ENCODE measurements around the gene POLR1E.
"Not testable (repeated sequence)": the region's sequence is repeated elsewhere in the genome, so short reads cannot be mapped to it uniquely, and the experiment has no call there.

The POLR1E gene

GRCh38 chr9:37507566-37508134 is 21.9 kb downstream of the POLR1E start:
- Histone ChIP-seq H3K4me1 (ENCODE audit: control insufficient read depth, insufficient read depth, low read length) (peaks cover 52% of the 10 kb centered on the region), H3K36me3 (ENCODE audit: control insufficient read depth, insufficient read depth, low read length, severe bottlenecking) (peaks cover 35% of the 10 kb centered on the region), H3K27me3 (replicated peaks; ENCODE audit: control insufficient read depth, insufficient read depth, low read length) (no peaks in the 10 kb centered on the region), H3K4me3 (ENCODE audit: low read length) (no peak overlapping the region), H3K9ac (ENCODE audit: low read length) (peak overlapping the region; percentile 5), H3K9me3 (ENCODE audit: control insufficient read depth, low read length) (no peaks in the 10 kb centered on the region)
- no peak for DNase-seq (ENCODE audit: low read depth)

- Histone ChIP-seq H3K9ac (ENCODE audit: low read length) (peak overlapping the region; percentile 76), H3K4me3 (ENCODE audit: low read length) (no peak overlapping the region), H3K36me3 (ENCODE audit: control insufficient read depth, insufficient read depth, low read length, severe bottlenecking) (peaks cover 28% of the 10 kb centered on the region), H3K9me3 (ENCODE audit: control insufficient read depth, low read length) (no peaks in the 10 kb centered on the region), H3K27me3 (replicated peaks; ENCODE audit: control insufficient read depth, insufficient read depth, low read length) (no peaks in the 10 kb centered on the region), H3K4me1 (ENCODE audit: control insufficient read depth, insufficient read depth, low read length) (peaks cover 47% of the 10 kb centered on the region)
- peak; percentile 7 for DNase-seq (ENCODE audit: low read depth)
Observed at GRCh38 chr9:37508135-37508833, 22.5 kb downstream of the POLR1E start.

GRCh38 chr9:37508834-37509206 is 23.1 kb downstream of the POLR1E start:
- Histone ChIP-seq H3K27me3 (replicated peaks; ENCODE audit: control insufficient read depth, insufficient read depth, low read length) (no peaks in the 10 kb centered on the region), H3K4me3 (ENCODE audit: low read length) (no peak overlapping the region), H3K4me1 (ENCODE audit: control insufficient read depth, insufficient read depth, low read length) (peaks cover 42% of the 10 kb centered on the region), H3K36me3 (ENCODE audit: control insufficient read depth, insufficient read depth, low read length, severe bottlenecking) (peaks cover 23% of the 10 kb centered on the region), H3K9me3 (ENCODE audit: control insufficient read depth, low read length) (no peaks in the 10 kb centered on the region), H3K9ac (ENCODE audit: low read length) (peak overlapping the region; percentile 76)
- no peak for DNase-seq (ENCODE audit: low read depth)

- Histone ChIP-seq H3K9ac (ENCODE audit: low read length) (peak overlapping the region; percentile 76), H3K4me3 (ENCODE audit: low read length) (no peak overlapping the region), H3K9me3 (ENCODE audit: control insufficient read depth, low read length) (no peaks in the 10 kb centered on the region), H3K27me3 (replicated peaks; ENCODE audit: control insufficient read depth, insufficient read depth, low read length) (no peaks in the 10 kb centered on the region), H3K36me3 (ENCODE audit: control insufficient read depth, insufficient read depth, low read length, severe bottlenecking) (peaks cover 22% of the 10 kb centered on the region), H3K4me1 (ENCODE audit: control insufficient read depth, insufficient read depth, low read length) (peaks cover 37% of the 10 kb centered on the region)
- DNase-seq (ENCODE audit: low read depth): no peak
Observed at GRCh38 chr9:37509536-37509935, 23.8 kb downstream of the POLR1E start.

GRCh38 chr9:37510053-37510452 is 24.3 kb downstream of the POLR1E start:
- Histone ChIP-seq H3K36me3 (ENCODE audit: control insufficient read depth, insufficient read depth, low read length, severe bottlenecking) (peaks cover 22% of the 10 kb centered on the region), H3K4me1 (ENCODE audit: control insufficient read depth, insufficient read depth, low read length) (peaks cover 37% of the 10 kb centered on the region)
- not testable (repeated sequence) for H3K9me3 ChIP-seq (ENCODE audit: control insufficient read depth, low read length); DNase-seq (ENCODE audit: low read depth); H3K9ac ChIP-seq (ENCODE audit: low read length); H3K4me3 ChIP-seq (ENCODE audit: low read length); H3K27me3 ChIP-seq (replicated peaks; ENCODE audit: control insufficient read depth, insufficient read depth, low read length)

GRCh38 chr9:37511016-37512010 is 25.6 kb downstream of the POLR1E start:
- peaks cover 31% of the 10 kb centered on the region for H3K4me1 ChIP-seq (ENCODE audit: control insufficient read depth, insufficient read depth, low read length)
- peaks cover 26% of the 10 kb centered on the region for H3K36me3 ChIP-seq (ENCODE audit: control insufficient read depth, insufficient read depth, low read length, severe bottlenecking)
- H3K9me3 ChIP-seq (ENCODE audit: control insufficient read depth, low read length): no peaks in the 10 kb centered on the region
- no peak overlapping the region for H3K4me3 ChIP-seq (ENCODE audit: low read length)
- no peak overlapping the region for H3K9ac ChIP-seq (ENCODE audit: low read length)
- no peaks in the 10 kb centered on the region for H3K27me3 ChIP-seq (replicated peaks; ENCODE audit: control insufficient read depth, insufficient read depth, low read length)
- DNase-seq (ENCODE audit: low read depth): no peak

GRCh38 chr9:37512437-37512836 is 26.7 kb downstream of the POLR1E start:
- Histone ChIP-seq H3K4me1 (ENCODE audit: control insufficient read depth, insufficient read depth, low read length) (peaks cover 21% of the 10 kb centered on the region), H3K9ac (ENCODE audit: low read length) (no peak overlapping the region), H3K9me3 (ENCODE audit: control insufficient read depth, low read length) (no peaks in the 10 kb centered on the region), H3K27me3 (replicated peaks; ENCODE audit: control insufficient read depth, insufficient read depth, low read length) (no peaks in the 10 kb centered on the region), H3K4me3 (ENCODE audit: low read length) (no peak overlapping the region), H3K36me3 (ENCODE audit: control insufficient read depth, insufficient read depth, low read length, severe bottlenecking) (peaks cover 30% of the 10 kb centered on the region)
- DNase-seq (ENCODE audit: low read depth): no peak

- H3K9me3 ChIP-seq (ENCODE audit: control insufficient read depth, low read length); DNase-seq (ENCODE audit: low read depth); H3K9ac ChIP-seq (ENCODE audit: low read length); H3K27me3 ChIP-seq (replicated peaks; ENCODE audit: control insufficient read depth, insufficient read depth, low read length); H3K4me1 ChIP-seq (ENCODE audit: control insufficient read depth, insufficient read depth, low read length); H3K4me3 ChIP-seq (ENCODE audit: low read length): not testable (repeated sequence)
- H3K36me3 ChIP-seq (ENCODE audit: control insufficient read depth, insufficient read depth, low read length, severe bottlenecking): peaks cover 42% of the 10 kb centered on the region
Observed at GRCh38 chr9:37514415-37514814, 28.7 kb downstream of the POLR1E start.

GRCh38 chr9:37514999-37515398 is 29.3 kb downstream of the POLR1E start:
- Histone ChIP-seq H3K27me3 (replicated peaks; ENCODE audit: control insufficient read depth, insufficient read depth, low read length) (no peaks in the 10 kb centered on the region), H3K4me1 (ENCODE audit: control insufficient read depth, insufficient read depth, low read length) (no peaks in the 10 kb centered on the region), H3K4me3 (ENCODE audit: low read length) (no peak overlapping the region), H3K9ac (ENCODE audit: low read length) (no peak overlapping the region), H3K9me3 (ENCODE audit: control insufficient read depth, low read length) (no peaks in the 10 kb centered on the region), H3K36me3 (ENCODE audit: control insufficient read depth, insufficient read depth, low read length, severe bottlenecking) (peaks cover 42% of the 10 kb centered on the region)
- no peak for DNase-seq (ENCODE audit: low read depth)

- no peaks in the 10 kb centered on the region for H3K4me1 ChIP-seq (ENCODE audit: control insufficient read depth, insufficient read depth, low read length)
- H3K4me3 ChIP-seq (ENCODE audit: low read length): no peak overlapping the region
- no peaks in the 10 kb centered on the region for H3K9me3 ChIP-seq (ENCODE audit: control insufficient read depth, low read length)
- no peaks in the 10 kb centered on the region for H3K27me3 ChIP-seq (replicated peaks; ENCODE audit: control insufficient read depth, insufficient read depth, low read length)
- no peak for DNase-seq (ENCODE audit: low read depth)
- peaks cover 44% of the 10 kb centered on the region for H3K36me3 ChIP-seq (ENCODE audit: control insufficient read depth, insufficient read depth, low read length, severe bottlenecking)
- H3K9ac ChIP-seq (ENCODE audit: low read length): no peak overlapping the region
Observed at GRCh38 chr9:37515620-37516258, 30.0 kb downstream of the POLR1E start.

GRCh38 chr9:37517923-37518322 is 32.2 kb downstream of the POLR1E start:
- Histone ChIP-seq H3K4me3 (ENCODE audit: low read length) (no peak overlapping the region), H3K36me3 (ENCODE audit: control insufficient read depth, insufficient read depth, low read length, severe bottlenecking) (peaks cover 55% of the 10 kb centered on the region), H3K9ac (ENCODE audit: low read length) (no peak overlapping the region), H3K9me3 (ENCODE audit: control insufficient read depth, low read length) (no peaks in the 10 kb centered on the region), H3K27me3 (replicated peaks; ENCODE audit: control insufficient read depth, insufficient read depth, low read length) (no peaks in the 10 kb centered on the region), H3K4me1 (ENCODE audit: control insufficient read depth, insufficient read depth, low read length) (no peaks in the 10 kb centered on the region)
- DNase-seq (ENCODE audit: low read depth): no peak
